Right lobe of liver (tissue), 4 donors: ENCODE data around the gene ADARB2.
"Not testable (repeated sequence)": the region's sequence is repeated elsewhere in the genome, so short reads cannot be mapped to it uniquely, and the experiment has no call there.

Experiments used
- POLR2A ChIP-seq: fragments of 450-650 bp; IDR thresholded peaks from one replicate; pipeline ENCODE4 v1.6.1; 2017; ENCODE audit warnings: antibody characterized with exemption, mild to moderate bottlenecking
- TF ChIP-seq, protein P1 (sequence below), 4 donors: fragments of 200-600 bp in 3 of 4; fragments of 450-650 bp in 1 of 4; IDR thresholded peaks; one replicate each; pipeline versions ENCODE4 v1.5.1 to v1.8.0; 2016 to 2022; ENCODE audit warnings: antibody characterized with exemption in 4 of 4, mild to moderate bottlenecking in 2 of 4
- donor health status: DM: no; HTN: no; CAD: no.
- donor health status: DM: no; HTN: no; CAD: no.
- donor health status: DM: no; HTN: yes; CAD: no.

GRCh38 chr10:1326514-1326913, 410.8 kb downstream of the ADARB2 start:
- TF ChIP-seq, protein P1, sequence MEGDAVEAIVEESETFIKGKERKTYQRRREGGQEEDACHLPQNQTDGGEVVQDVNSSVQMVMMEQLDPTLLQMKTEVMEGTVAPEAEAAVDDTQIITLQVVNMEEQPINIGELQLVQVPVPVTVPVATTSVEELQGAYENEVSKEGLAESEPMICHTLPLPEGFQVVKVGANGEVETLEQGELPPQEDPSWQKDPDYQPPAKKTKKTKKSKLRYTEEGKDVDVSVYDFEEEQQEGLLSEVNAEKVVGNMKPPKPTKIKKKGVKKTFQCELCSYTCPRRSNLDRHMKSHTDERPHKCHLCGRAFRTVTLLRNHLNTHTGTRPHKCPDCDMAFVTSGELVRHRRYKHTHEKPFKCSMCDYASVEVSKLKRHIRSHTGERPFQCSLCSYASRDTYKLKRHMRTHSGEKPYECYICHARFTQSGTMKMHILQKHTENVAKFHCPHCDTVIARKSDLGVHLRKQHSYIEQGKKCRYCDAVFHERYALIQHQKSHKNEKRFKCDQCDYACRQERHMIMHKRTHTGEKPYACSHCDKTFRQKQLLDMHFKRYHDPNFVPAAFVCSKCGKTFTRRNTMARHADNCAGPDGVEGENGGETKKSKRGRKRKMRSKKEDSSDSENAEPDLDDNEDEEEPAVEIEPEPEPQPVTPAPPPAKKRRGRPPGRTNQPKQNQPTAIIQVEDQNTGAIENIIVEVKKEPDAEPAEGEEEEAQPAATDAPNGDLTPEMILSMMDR (IDR thresholded peaks at IDR 0.05): not testable (repeated sequence)
- TF ChIP-seq POLR2A: not testable (repeated sequence)
